HS-27A (cell line): ENCODE data around the gene ASAH2B.
"Not testable (repeated sequence)": the region's sequence is repeated elsewhere in the genome, so short reads cannot be mapped to it uniquely, and the experiment has no call there.

ENCODE experiments used
- DNase-seq: peaks from one replicate; pipeline ENCODE4 v3.0.0-alpha.2; 2012; ENCODE audit warnings: low read depth, missing footprints

The ASAH2B gene

DNA sequence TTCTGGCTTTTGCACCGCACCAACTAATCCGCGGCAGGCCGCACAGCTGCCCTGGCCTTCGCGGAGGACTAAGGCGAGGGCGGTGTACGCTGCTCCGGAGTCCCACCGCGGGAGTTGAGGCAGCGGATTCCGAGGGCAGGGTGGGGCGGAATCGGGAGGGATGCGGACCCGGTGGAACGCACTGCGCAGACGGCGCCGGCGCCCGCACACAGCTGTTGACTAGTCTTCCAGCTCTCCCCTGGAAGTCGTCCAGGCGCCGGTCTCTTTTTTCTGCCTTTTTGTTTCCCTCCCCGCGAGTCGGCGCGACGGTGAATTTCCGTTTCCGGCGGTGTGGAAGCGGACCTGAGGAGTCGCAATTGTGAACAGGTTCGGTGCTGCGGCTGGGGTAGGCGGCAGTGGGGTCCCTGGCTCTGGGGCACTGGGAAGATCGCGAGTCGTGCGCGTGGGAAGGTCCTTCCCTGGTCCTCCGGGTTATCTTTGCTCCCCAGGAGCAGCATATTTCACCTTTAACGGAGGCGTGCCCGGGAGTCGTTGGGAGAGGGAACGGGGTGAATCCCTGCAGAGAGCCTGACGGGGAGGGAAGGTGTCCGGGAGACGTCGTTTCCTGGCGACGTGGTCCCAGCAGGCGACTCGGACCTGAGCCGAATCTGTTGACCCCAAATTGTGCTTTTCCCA lies at the start of gene ASAH2B:
Gene ASAH2B, plus strand, starts transcription at position 319 of the 675 bp plus-strand sequence. CDS start 5,195 bp downstream, outside the sequence.
- DNase-seq = peak; percentile 30

DNA sequence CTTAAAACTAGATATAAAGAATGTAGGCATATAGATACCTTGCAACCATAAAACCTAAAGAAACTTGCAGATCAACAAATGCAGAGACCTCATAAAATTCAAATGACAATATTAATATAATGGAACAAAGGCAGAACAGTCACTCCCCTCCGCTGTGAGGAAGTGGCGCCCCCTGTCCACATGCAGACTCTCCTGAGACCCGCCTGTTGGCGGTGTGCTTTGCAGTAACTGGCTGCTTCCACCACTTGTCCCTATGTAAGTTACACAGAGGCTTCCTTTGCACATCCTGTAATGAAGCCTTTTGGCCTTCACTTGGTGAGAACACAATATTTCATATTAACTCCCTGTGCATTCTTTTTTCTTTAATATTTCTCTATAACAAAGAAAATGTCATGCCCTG lies 41.9 kb upstream of the ASAH2B start:
- DNase-seq = not testable (repeated sequence)

DNA sequence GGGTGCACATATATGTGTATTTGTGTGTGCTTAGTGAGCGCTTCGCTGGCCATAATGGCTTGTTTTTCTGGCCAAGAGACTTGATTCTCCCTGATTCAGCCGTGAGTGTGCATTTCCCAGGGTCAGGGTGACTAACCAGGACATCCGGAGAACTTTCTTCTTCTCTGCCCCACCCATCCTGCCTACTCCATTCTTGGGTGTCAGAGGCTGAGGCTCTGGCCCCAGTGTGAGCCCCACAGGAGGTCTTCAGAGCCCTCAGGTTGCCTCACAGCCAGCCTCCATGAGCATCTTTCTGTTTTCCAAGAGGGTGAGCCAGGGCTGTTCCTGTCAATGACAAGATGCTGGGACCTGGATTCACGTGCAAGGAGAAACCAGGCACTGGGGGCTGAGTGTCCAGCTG lies 37.8 kb upstream of the ASAH2B start:
- DNase-seq = not testable (repeated sequence)

DNA sequence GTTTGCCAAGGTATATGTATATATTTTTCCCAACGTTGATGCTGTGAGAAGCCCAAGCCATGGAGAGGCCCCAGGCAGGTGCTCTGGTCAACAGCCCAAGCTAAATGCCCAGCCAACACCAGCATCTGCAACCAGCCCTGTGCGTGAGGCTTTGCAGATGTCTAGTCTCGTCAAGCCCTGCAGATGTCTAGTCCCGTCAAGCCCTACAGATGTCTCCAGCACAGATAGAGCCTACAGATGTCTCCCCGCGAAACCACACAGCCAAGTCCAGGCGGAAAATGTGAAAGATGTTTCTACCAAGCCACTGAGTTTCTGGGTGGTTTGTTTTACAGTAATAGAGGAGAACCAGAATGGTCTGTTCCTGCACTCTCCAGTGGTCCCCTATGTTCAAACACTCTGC lies 36.7 kb upstream of the ASAH2B start:
- not testable (repeated sequence) for DNase-seq

DNA sequence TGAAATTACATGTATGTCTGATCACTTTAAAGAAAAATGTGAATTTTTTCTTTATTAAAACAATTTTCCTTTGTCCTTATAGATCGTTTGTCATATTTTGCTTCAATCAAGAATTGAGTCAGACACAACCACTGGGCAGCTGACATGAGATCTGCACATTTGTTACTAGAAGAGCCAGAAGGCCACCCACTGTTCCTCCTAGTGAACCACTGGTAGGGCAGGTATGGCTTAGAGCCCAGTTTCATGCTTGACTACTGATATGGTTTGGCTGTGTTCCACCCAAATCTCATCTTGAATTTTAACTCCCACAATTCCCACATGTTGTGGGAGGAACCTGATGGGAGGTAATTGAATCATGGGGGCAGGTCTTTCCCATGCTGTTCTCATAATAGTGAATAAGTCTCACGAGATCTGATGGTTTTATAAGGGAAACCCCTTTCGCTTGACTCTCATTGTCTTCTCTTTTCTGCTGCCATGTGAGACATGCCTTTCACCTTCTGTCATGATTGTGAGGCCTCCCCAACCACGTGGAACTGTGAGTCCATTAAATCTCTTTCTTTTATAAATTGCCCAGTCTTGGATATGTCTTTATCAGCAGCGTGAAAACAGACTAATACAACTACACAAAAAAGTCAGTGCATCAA lies 35.2 kb upstream of the ASAH2B start:
- DNase-seq = not testable (repeated sequence)

DNA sequence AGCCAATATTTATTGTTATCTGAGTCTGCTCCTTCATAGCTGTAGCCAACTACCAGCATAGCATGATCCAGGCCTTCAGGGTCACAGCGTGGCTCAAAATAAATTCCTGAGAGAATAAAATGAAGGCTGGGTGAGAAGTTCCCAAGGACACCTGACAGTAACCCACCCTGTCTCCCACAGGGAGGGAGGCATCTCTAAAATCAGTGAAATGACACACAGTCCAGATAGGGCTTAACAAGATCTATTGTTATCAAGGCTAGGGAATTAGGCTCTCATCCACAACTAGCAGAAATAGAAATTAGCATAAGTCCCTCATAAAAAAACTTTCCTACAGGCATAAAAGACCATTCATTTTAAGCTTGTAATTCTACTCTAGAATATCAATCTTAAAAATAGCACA lies 33.7 kb upstream of the ASAH2B start:
- DNase-seq = not testable (repeated sequence)

DNA sequence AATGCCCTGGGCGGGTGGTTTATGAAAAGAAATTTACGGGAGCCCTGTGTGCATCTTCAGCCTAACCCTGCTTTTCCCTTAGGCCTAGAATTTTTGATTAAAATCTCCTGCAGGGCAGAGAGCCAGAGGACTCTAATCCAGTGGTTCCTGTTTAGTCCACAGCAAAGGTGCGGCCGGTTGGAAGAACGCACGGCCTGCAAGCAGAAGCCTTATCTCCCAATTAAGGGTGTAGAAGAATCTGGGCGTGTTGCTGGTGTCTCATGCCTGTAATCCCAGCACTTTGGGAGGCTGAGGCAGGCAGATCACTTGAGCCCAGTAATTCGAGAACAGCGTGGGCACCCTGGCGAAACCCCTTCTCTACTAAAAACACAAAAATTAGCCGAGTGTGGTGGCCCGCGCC lies 29.5 kb upstream of the ASAH2B start:
- DNase-seq = not testable (repeated sequence)

DNA sequence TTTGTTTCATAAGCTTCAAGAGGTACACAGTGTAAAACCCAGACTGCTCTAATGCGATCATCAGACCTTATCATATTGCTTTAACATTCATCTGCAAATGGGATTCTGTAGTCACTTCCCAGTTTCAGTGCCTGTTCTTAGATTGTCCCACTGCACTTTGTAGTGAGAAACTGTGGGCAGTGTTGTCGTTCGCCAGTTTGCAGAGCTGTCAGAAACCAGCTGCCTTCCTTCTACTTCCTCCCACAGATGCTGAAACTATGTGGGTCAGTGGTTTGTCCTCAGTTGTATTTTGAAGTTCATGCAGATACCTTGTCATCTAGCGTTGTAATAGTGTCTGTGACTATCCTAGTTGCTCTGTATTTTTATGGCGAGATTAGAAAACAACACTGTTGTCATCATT lies 15.9 kb upstream of the ASAH2B start:
- DNase-seq = not testable (repeated sequence)

DNA sequence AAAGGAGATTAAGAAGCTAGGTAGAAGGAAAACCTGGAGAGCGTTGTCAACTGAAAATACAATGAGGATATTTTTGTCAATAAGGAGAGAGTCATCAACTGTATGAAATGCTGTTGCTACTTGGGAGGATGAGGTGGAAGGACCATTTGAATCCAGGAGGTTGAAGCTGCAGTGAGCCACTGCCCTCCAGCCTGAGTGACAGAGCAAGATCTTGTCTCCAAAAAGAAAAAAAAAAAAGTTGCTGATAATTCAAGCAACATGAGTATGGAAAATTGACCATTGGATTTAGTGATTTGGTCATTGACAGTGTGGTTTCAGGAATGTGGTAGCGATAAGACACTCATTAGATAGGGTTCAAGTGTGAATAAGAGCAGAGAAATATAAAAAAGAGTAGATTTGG lies 11.6 kb upstream of the ASAH2B start:
- not testable (repeated sequence) for DNase-seq

DNA sequence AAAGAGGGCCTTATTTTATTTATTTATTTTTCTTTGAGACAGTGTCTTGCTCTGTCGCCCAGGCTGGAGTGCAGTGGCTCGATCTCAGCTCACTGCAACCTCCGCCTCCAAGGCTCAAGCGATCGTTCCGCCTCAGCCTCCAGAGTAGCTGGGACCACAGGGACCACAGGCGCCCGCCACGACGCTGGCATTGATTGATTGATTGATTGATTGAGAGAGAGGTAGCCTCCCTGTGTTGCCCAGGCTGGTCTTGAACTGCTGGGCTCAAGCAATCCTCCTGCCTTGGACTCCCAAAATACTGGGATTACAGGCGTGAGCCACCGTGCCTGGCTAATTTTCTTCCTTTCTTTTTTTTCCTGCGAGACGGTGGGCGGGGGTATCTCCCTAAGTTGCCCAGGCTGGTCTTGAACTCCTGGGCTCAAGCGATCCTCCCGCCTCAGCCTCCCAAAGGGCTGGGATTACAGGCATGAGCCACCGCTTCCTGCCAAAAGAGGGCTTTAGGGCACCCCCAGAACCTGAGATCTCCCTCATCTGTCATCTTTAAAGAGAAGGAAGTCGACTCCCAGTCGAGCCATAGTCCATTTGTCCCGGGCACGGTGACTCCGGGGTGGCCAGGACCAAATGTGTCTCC lies 634 bp upstream of the ASAH2B start:
- DNase-seq = peak; percentile 0

DNA sequence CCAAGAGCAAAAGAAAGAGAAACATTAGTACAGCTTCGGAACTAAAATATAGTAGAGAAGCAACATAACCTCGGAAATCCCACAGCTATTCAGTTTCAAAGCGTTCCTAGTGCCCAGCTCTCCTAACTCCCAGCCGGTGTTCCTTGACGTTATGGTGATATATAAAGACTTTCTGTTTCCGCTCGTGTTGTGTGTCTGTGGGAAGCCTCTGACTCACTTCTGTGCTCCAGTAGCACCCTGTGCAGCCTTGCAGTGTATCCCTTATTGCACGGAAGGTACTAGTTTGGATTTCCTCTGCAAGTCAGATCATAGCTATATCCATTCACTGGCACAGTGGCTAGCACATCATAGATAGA lies 535 bp downstream of the ASAH2B start:
- peak; percentile 11 for DNase-seq

DNA sequence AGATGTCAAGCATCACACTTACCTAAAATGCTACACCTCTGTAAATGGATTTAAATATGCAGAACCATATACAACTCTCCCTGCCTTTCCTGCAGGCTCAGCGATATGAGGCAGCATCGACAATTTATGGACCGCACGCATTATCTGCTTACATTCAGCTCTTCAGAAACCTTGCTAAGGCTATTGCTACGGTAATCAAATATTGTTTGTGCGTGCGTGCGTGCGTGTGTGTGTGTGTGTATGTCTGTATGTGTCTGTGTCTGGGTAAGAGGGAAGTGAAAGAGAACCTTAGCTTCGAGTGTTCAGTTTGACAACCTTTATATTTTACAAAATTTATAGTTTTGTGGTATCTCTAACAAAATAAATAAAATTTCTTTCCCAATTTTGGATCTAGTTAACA lies 3.1 kb downstream of the ASAH2B start:
- not testable (repeated sequence) for DNase-seq

DNA sequence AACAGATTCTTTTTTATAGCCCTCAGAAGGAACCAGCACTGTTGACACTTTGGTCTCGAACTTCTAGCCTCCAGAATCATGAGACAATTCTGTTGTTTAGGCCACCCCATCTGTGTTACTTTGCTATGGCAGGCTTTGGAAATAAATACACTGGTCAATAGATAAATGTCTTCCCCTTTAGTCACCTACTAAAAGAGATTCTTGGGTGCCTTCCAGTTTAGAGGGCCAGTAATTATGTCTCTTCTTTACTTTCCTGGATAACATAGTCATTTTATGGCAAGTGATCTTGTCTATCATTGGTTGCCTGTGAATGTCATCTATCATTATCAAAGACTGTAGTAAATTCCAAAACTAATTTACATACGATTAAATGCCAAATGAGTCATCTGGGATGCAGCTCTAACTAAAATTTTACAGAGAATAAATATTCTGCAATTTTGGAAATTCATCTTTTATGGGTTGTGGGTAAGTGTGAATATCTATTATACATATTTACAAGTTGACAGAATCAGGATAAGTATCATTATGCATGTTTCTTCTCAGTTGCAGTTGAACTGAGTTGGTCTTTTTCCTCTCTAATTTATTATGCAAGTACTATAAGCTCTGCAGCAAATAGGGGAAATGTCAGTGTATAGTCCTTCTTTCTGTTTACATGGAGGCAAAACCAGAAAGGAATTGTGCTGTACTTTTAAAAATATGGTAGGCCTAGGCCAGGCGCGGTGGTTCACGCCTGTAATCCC lies 27.2 kb downstream of the ASAH2B start:
- DNase-seq = not testable (repeated sequence)

DNA sequence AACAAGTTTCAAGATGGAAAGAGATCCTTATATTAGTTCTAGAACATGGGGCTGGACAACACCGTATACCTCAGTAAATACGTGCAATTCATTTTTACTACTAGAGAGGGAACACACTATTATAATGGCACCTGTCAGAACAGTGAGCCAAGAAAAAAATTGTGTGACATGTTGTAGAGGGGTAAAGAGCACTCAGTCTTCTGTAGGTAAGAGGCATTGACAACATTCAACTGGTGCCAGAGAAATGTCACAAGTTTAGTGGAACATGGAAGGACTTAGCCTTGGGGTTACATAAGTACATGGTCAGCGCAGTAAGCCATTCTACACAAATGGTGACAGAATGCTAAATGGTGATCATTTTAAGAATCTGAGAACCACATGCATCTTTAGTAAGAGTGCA lies 32.3 kb downstream of the ASAH2B start:
- not testable (repeated sequence) for DNase-seq

DNA sequence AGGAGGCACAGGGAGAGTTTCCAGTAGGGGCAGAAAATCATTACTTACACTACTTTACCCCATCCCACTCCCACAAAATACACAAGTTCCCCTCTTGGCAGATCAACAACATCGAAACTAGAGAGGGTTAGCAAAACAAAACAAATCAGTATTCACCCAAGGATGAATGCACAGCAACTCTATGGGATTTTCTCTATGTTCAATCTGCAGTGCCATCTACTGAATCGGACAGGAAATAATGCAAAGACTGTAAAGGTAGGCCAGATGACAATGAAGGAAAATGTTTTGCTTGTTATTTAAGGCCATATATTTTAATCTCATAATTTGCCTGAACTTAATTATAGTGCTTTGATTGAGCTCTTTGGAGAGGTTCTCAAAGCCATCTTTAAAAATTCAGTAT lies 35.1 kb downstream of the ASAH2B start:
- DNase-seq = not testable (repeated sequence)

DNA sequence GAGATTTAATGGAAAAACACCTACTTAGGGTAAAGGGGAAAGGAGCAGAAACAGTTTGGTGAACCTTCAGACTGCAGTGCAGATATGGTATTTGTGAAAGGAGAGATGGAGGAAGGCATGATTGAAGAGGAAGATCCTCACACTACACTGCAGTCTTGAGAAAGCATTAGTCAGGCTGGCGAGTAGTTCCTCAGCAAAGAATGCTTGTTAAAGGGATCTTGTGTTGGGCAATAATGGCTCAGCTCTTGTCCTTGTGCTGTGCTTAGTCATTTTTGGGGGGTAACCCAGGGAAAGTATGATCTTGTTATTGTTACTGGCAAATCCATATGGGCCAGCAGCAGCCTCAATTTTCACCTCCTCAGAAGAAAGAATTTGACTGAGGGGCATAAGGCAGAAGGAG lies 40.3 kb downstream of the ASAH2B start:
- not testable (repeated sequence) for DNase-seq

DNA sequence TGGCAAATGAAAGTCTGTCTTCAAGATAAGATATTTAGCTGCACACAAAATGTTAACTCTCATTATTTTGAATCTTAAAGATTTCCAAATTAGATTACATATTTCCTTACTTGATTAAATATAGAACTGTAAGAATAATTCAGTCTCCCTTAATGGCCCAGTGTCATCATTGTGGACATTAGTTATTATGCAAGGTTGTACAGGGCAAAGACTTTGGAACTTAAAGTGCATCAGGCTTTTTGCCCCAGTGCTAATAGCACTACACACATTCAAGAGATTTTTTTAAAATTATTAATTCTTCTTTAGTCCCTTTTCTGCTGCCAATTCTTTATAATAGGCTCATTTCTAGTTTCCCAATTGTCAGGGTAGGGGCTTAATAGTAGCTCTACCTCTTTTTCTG lies 42.3 kb downstream of the ASAH2B start:
- DNase-seq = not testable (repeated sequence)

DNA sequence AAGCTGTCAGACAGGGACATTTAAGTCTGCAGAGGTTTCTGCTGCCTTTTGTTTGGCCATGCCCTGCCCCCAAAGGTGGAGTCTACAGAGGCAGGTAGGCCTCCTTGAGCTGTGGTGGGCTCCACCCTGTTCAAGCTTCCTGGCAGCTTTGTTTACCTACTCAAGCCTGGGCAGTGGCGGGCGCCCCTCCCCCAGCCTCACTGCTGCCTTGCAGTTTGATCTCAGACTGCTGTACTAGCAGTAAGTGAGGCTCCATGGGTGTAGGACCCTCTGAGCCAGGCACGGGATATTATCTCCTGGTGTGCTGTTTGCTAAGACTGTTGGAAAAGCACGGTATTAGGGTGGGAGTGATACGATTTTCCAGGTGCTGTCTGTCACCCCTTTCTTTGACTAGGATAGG lies 48.2 kb downstream of the ASAH2B start:
- not testable (repeated sequence) for DNase-seq

DNA sequence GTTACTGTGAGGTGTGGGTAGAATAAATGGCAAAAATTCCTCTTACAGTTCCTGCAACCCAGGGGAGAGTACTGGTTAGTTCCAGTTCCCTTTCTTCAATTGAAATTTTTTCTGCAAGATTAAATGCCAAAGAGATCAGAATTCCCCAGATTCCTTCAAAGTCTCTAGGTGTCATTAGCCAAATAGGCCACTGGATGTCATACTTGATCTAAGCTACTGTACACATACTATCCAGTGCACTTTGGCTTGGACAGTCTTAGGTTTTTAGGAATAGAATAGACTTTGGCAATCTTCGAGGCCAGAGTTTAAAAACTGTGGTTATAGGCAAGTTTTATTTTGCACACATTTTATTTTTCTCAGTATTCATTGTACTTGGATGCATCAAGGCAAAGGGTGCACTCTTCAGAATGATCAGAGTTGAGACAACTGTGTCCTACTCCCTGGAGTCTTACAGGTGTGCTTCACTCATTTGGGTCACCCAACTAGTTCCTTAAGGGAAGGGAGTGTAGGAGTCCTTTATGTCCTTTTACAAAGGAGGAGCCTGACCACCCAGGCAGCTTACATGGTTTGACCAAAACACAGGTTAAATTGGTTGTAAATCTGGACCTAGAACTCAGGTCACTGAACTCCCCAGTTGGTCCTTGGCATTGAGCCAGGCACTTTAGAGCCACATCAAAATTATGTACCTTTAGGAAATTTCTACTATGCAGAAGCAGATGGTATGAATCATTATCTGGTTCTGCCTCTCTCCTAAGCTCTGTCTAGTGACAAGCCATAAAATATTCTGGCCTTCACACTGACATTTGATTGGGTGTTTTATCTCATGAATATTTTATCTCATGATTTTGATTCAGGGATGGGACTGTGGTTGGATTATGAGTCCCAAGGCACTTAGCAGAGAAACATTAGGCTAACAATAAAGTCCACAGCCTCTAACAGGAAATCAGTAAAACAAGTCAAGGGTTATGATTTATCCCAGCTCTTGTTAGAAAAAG lies 49.5 kb downstream of the ASAH2B start:
- DNase-seq = peak; percentile 7

DNA sequence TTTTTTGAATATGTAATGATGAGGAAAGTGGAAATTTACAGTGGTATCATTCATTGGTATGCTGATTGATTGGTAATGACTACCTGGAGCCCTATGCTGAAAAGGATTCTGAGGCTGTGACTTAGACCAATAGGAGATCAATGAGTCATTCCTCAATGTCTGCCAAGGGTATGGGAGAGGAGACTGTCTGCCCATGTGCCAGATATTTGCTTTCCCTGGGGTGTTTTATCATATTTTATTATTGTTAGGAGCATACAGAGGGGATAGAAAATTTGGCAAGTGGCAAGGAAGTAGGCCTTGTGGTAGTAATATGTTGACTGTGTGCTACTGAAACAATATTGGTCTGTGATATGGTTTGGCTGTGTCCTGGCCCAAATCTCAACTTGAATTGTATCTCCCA lies 54.8 kb downstream of the ASAH2B start:
- no peak for DNase-seq

DNA sequence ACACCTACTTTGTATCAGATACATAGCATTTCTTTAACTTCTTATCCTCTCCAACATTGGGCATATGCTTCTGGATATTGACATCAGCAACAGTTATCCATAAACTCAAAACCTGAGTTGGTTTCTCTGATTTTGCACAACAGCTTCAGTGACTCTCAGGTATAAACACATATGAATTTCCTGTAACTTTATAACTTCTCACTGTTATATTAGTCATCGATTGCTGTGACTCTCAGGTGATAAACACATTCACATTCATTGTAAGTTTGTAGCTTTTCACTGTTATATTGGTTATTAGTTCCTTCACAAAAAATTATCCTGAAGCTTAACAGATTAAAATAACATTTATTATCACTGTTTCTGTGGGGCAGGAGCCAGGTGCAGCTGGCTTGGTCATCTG lies 57.0 kb downstream of the ASAH2B start:
- DNase-seq = no peak
